Right hindlimb (tissue), 1 donor: ENCODE data around the gene UBE2E2.

Experiments
- DNase-seq: peaks from one replicate; pipeline ENCODE4 v3.0.0-alpha.2; 2018

Gene UBE2E2

GRCh38 chr3:23396746-23397145 is 193.6 kb downstream of the UBE2E2 start:
- no peak for DNase-seq

DNA sequence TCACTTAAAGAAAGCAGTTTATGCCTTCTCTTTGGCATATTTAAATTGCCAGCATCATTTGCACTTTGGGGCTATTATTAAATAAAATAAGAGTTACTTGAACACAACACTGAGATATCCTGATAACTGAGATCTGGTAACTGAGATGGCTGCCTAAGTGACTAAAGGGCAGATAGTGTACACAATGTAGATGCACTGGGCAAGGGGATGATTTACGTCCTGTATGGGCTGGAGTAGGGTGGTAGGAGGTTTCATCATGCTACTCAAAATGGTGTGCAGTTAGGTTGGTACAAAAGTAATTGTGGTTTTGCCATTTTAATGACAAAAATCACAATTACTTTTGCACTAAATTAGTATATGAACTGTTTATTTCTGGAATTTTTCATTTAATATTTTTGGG is 196.1 kb downstream of the UBE2E2 start:
- no peak for DNase-seq

- no peak for DNase-seq
Observed at GRCh38 chr3:23402728-23403492, 199.8 kb downstream of the UBE2E2 start.

DNA sequence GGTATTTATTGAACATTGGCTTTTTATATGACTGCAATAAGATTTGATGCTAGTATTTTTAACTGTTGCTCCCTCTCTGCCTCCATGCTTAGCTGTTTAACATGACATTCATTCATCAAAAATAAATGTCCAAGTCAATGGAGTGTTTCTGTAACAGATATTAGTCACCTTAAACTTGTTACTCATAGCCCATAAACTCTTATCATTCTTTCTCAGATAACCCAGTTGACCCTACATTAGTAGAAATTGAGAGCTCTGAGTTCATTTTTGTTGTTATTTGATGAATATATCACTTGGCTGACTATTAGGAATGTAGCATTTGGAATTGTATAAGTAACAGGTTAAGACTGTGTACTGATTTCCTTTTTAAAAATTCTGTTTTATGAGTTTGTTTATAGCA is 201.1 kb downstream of the UBE2E2 start:
- DNase-seq, result no peak

- DNase-seq, result no peak
Observed at GRCh38 chr3:23405081-23405480, 202.0 kb downstream of the UBE2E2 start.

GRCh38 chr3:23406601-23407000 is 203.5 kb downstream of the UBE2E2 start:
- DNase-seq, result no peak

DNA sequence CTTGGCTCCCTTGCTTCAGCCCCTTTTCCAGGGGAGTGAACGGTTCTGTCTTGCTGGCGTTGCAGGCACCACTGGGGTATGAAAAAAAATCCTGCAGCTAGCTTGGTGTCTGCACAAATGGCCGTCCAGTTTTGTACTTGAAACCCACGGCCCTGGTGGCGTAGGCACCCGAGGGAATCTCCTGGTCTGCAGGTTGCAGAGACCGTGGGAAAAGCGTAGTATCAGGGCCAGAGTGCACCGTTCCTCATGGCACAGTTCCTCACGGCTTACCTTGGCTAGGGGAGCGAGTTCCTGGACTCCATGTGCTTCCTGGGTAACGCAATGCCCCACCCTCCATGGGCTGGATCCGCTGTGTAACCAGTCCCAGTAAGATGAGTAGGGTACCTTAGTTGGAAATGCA is 214.9 kb downstream of the UBE2E2 start:
- DNase-seq, result no peak

GRCh38 chr3:23421811-23422516 is 218.8 kb downstream of the UBE2E2 start:
- no peak for DNase-seq

DNA sequence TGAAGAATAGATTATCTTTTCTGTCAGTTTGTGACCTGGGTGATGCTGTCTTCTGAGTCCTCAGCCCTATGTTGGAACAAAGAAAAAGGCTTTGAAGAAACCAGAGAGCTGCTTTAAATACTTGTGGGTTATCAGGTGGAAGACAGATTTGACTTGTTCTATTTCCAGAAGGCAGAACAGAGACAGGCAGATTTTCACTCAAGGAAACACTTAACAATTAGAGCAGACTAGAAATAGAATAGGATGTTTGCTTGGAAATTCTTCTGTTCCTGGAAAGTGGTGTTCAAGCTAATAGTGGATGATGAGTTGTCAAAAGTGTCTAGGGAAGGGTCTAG is 219.4 kb downstream of the UBE2E2 start:
- DNase-seq, result no peak

- no peak for DNase-seq
Observed at GRCh38 chr3:23425410-23425809, 222.3 kb downstream of the UBE2E2 start.

DNA sequence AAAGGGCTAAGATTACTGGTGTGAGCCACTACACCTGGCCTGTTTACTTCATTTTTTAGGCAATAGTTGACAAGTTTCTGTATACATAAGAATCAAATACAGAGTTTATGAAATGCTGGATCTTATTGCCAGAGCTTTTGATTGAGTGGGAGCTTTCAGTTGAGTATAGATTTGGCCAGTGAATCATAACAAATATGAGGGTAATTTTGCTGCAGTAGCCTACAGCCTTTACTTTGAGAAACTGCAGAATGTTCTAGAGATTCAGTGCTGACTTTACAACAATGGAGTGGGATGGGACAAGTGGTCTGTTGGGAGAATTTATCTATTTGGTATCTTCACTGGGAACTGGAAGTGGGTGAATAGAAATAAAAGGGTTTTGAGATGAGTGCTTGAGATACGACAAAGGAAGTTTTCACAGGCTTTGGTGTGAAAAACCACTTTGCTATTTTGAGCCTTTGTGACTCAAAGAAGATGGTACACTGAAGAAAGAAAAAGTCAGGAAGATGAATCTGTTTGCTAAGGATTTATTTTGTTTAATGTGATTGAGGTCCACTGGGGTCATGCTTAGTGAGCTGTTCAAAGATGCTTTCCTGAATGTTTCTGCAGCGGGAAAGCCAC is 227.8 kb downstream of the UBE2E2 start:
- no peak for DNase-seq

DNA sequence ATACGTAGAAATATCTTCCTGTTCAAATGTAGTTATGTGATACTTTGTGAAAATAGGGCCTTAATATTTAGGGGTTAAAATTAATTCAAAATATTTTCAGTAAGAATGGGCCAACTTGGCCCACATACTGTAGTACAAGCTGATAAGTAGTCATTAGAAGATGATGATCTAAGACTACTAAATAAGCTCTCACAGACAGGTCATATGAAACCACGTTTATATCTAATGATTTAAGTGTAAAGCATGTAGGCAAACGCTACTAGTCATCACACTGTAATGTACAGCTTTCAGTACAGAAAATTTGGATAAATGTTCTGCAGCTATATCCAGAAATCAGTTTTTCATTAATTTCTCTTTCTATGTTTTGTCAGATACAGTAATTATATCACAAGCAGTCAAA is 228.6 kb downstream of the UBE2E2 start:
- DNase-seq, result no peak

- DNase-seq, result no peak
Observed at GRCh38 chr3:23435318-23435717, 232.2 kb downstream of the UBE2E2 start.

- no peak for DNase-seq
Observed at GRCh38 chr3:23435904-23436303, 232.8 kb downstream of the UBE2E2 start.

GRCh38 chr3:23437484-23438145 is 234.5 kb downstream of the UBE2E2 start:
- DNase-seq, result no peak

DNA sequence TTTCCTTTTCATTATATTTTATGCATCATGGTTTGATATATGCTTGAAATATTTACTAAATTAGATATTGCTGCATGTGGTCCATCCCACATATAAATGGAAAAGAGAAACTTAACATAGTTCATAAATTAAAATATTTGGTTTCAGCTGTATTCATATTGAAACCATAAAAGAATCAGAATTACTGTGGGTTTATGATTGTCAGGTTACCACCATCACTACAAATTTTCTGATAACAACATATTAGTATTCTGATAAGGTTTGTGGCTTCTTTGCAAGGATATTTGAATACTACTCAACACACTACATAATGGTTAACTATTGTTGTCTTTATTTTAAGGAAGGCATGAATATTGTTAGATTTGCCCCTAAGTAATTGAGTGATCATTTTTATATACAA is 235.5 kb downstream of the UBE2E2 start:
- DNase-seq, result no peak

DNA sequence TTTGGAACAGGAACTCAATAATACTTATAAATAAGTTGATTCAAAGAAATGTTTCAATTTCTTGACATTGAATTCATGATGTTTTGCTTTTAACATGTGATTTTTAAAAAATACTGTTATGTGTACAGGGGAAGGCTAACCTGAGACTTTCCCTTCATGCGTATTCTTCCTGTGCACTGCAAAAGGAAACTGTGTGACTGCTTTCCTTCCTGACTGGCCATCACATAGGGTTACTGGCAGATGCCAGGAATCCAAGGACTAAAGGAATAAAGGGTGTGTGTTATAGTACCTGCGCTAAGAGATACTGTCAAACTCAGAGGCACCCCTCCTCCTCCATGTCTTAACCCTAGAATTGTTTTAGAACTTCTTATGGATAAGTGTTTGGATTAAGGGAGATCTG is 236.0 kb downstream of the UBE2E2 start:
- no peak for DNase-seq

DNA sequence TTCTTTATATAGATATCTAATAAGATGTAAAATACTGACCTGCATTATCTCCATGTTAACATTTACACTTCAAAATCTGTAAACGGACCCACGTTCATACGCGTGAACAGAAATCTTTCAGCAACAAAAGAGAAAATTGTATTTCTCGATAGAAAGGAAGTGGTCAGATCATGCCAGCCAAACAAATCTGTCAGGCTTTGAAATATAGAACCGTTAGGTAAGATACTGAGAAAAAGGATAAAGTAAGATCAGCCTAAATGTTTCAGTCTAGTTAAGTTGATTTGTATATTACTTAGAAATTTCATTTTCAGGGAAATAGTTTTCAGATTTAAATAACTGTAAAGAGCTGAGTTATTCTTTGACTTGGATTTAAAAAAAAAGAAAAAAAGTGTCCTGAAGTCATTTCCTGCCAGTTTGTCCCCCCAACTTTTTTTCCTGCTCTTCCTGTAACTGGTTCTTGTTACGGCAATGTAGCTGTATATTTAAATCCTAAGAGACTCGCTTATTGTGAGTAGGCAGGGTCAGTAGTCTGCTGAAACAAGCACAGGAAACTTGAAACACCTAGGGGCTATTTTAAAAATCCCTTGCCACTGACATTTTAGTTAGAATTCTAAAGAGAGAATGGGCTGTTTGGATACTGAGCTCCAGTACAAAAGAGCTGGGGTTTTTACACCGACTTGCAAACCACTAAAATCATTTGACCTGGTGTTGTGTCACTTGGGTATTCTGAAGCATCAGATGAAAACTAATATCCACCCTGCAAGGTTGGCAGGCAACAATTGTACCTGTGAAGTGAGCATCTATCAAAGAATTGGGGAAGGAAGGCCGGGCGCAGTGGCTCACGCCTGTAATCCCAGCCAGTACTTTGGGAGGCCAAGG is 237.5 kb downstream of the UBE2E2 start:
- no peak for DNase-seq

DNA sequence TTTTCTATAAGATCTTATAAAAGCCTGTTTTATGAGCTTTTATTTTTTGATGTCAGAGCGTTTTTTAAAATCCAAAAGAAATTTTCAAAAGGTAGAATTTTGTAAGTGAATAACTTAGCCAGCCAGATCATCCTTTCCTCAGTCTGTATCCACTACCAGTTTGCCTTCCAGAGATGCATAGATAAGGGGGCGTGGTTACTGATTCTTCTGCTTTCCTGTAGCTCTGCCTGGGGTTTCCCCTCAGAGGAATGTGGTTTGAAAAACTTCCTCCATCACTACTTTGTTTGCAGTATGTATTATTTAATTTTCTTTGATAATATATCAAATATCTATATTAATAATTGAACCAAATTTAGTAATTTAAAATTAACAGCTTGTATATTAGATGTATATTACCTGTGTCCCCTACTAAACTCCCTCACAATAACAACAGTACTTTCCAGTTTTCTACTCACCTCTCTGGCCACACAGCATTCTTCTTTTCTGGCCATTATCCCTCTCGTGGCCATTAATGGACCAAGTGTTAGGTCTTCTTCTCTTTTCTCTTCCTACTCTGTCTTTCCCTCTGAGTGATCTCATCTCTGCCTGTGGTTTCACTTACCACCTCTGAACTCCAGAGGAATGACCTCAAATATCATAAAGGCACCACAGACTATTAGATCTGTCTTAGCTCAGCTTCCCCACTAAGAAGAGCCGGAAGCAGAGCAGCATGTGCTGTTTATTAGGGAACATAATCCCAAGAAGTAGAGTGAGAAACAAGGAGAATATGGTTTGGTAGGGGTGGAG is 239.7 kb downstream of the UBE2E2 start:
- DNase-seq, result no peak

- no peak for DNase-seq
Observed at GRCh38 chr3:23444386-23444785, 241.3 kb downstream of the UBE2E2 start.

- no peak for DNase-seq
Observed at GRCh38 chr3:23446301-23446700, 243.2 kb downstream of the UBE2E2 start.

GRCh38 chr3:23448998-23449537 is 245.9 kb downstream of the UBE2E2 start:
- no peak for DNase-seq
